HCT116 (cell line): ENCODE results near the gene WDR26. TPM values are rescaled to one million over a fixed set of nuclear protein-coding genes. Genes with fewer than 3 reads are reported as not detected.
"Not testable (repeated sequence)": the region's sequence is repeated elsewhere in the genome, so short reads cannot be mapped to it uniquely, and the experiment has no call there.

Source experiments
- ATAC-seq: fragments of 200-7000 bp; cut with Tn5 transposase; 2 replicates; pipeline ENCODE4 v1.9.1; 2020; ENCODE audit warnings: mild to moderate bottlenecking, moderate library complexity
- BruUV-seq: library from RNA; stranded (reverse); fragments of 400-500 nt; replicated peaks from 2 replicates; lab custom pipeline; 2021; lab: Mats Ljungman, UMichigan
- CTCF ChIA-PET: fragments of 300-600 bp; sonication (Branson Sonifier 250); formaldehyde crosslinking; loops from one replicate; lab custom pipeline; 2021; ENCODE audit warnings: antibody characterized with exemption; lab: Charles Lee
- POLR2A ChIA-PET: fragments of 300-600, 350-600 bp; sonication (Branson Sonifier 250); formaldehyde crosslinking; loops from one replicate; lab custom pipeline; 2021; ENCODE audit warnings: antibody characterized with exemption; lab: Charles Lee
- RAD21 ChIA-PET, 2 experiments: fragments of 300-600 bp; sonication (Branson Sonifier 250); formaldehyde crosslinking; loops; one replicate each; lab custom pipeline; 2023; ENCODE audit warnings: low total read pairs in 2 of 2; ENCODE audit not compliant: uncharacterized antibody in 2 of 2, unreplicated experiment in 2 of 2, low non-redundant PET in 1 of 2; lab: Charles Lee
- DNase-seq: peaks from one replicate; pipeline ENCODE4 v3.0.0-alpha.2; 2010; ENCODE audit warnings: low read depth, low spot score
- H2AFZ ChIP-seq: fragments of 200-600 bp; shearing (Covaris generic), sonication (generic); 2 replicates; pipeline ENCODE4 v1.6.1; 2017; ENCODE audit warnings: low read depth, mixed run types, mixed read lengths, antibody characterized with exemption, low read length; ENCODE audit not compliant: poor library complexity, severe bottlenecking
- H3K27ac ChIP-seq: 2 replicates; pipeline ENCODE4 v1.5.1; 2012; ENCODE audit warnings: low read depth, low read length
- H3K27me3 ChIP-seq: fragments of 200-600 bp; sonication (generic); 2 replicates; pipeline ENCODE4 v1.6.1; 2016; ENCODE audit warnings: mixed run types, low read length, mixed read lengths; ENCODE audit not compliant: insufficient read depth
- H3K36me3 ChIP-seq, 2 experiments: fragments of 200-500 bp in 1 of 2; fragments of 200-600 bp in 1 of 2; sonication (Bioruptor generic) in 1 of 2; sonication (generic) in 1 of 2; 2 replicates each; pipeline versions ENCODE4 v1.5.1 to v1.6.1; 2014 to 2016; ENCODE audit warnings: low read length in 2 of 2, inconsistent platforms in 1 of 2, mixed read lengths in 1 of 2, mixed run types in 1 of 2; ENCODE audit not compliant: insufficient read depth in 2 of 2, control insufficient read depth in 1 of 2
- H3K4me1 ChIP-seq, 2 experiments: fragments of 200-600 bp in 1 of 2; sonication (generic) in 1 of 2; 2 replicates each; pipeline versions ENCODE4 v1.5.1 to v1.6.1; 2012 to 2017; ENCODE audit warnings: low read length in 2 of 2, inconsistent platforms in 1 of 2, mild to moderate bottlenecking in 1 of 2, mixed read lengths in 1 of 2, mixed run types in 1 of 2, moderate library complexity in 1 of 2; ENCODE audit not compliant: insufficient read depth in 2 of 2, control insufficient read depth in 1 of 2
- H3K4me2 ChIP-seq: fragments of 200-600 bp; sonication (generic); 2 replicates; pipeline ENCODE4 v1.6.1; 2017; ENCODE audit warnings: mixed run types, low read length, mixed read lengths
- H3K4me3 ChIP-seq, 2 experiments: fragments of 200-600 bp in 1 of 2; sonication (generic) in 1 of 2; replicated peaks in 1 of 2; 2 replicates each; pipeline ENCODE4 v1.5.1; 2011 to 2016; ENCODE audit warnings: low read length in 2 of 2, control low read depth in 1 of 2, low read depth in 1 of 2, mild to moderate bottlenecking in 1 of 2, mixed read lengths in 1 of 2, mixed run types in 1 of 2
- H3K79me2 ChIP-seq: fragments of 200-600 bp; sonication (generic); 2 replicates; pipeline ENCODE4 v1.6.1; 2017; ENCODE audit warnings: mild to moderate bottlenecking, mixed run types, low read length, moderate library complexity, mixed read lengths; ENCODE audit not compliant: insufficient read depth
- H3K9ac ChIP-seq: fragments of 200-600 bp; sonication (generic); 2 replicates; pipeline ENCODE4 v1.6.1; 2016; ENCODE audit warnings: low read length, mixed read lengths
- H3K9me2 ChIP-seq: fragments of 200-600 bp; sonication (generic), shearing (Covaris generic); 2 replicates; pipeline ENCODE4 v1.6.1; 2017; ENCODE audit warnings: mixed run types, mild to moderate bottlenecking, moderate library complexity; ENCODE audit not compliant: insufficient read depth
- H3K9me3 ChIP-seq, 2 experiments: fragments of 200-500 bp in 1 of 2; fragments of 200-600 bp in 1 of 2; sonication (Bioruptor generic) in 1 of 2; sonication (generic) in 1 of 2; 2 replicates each; pipeline ENCODE4 v1.6.1; 2014 to 2017; ENCODE audit warnings: low read length in 2 of 2, mixed read lengths in 2 of 2, inconsistent platforms in 1 of 2, low read depth in 1 of 2, mild to moderate bottlenecking in 1 of 2, mixed run types in 1 of 2, moderate library complexity in 1 of 2; ENCODE audit not compliant: control insufficient read depth in 1 of 2, insufficient read depth in 1 of 2
- H4K20me1 ChIP-seq: fragments of 200-600 bp; sonication (generic), shearing (Covaris generic); 2 replicates; pipeline ENCODE4 v1.6.1; 2017; ENCODE audit warnings: mixed run types, mild to moderate bottlenecking, moderate library complexity; ENCODE audit not compliant: insufficient read depth
- ELF1 ChIP-seq: IDR thresholded peaks from 2 replicates; pipeline ENCODE4 v1.6.1; 2012; ENCODE audit warnings: low read depth, borderline replicate concordance
- EZH2phosphoT487 ChIP-seq: fragments of 200-600 bp; IDR thresholded peaks from 2 replicates; pipeline ENCODE4 v1.6.1; 2018; ENCODE audit warnings: antibody characterized with exemption, borderline replicate concordance
- ZFX ChIP-seq: fragments of 450-650 bp; IDR thresholded peaks from 2 replicates; pipeline ENCODE4 v1.6.1; 2017
- ZNF274 ChIP-seq: fragments of 200-500 bp; sonication (Bioruptor generic); IDR thresholded peaks from 2 replicates; pipeline ENCODE4 v1.6.1; 2014; ENCODE audit warnings: mild to moderate bottlenecking, low read depth, low read length, inconsistent platforms
- intact Hi-C: fragments of 100-400 bp; cut with micrococcal nuclease; formaldehyde crosslinking; loops from 2 replicates; pipeline ENCODE4 v1.10.0; 2022
- total RNA-seq: library from RNA; stranded (reverse); gene quantifications from one replicate; pipeline ENCODE4 v1.2.1, GENCODE V29; 2021; ENCODE audit not compliant: unreplicated experiment
- TF ChIP-seq, protein P1 (sequence below): IDR thresholded peaks from 2 replicates; pipeline ENCODE4 v1.6.1; 2012; ENCODE audit warnings: low read depth

Gene WDR26
- total RNA-seq, 1 experiment from 2014 or later = 57.2 TPM

DNA sequence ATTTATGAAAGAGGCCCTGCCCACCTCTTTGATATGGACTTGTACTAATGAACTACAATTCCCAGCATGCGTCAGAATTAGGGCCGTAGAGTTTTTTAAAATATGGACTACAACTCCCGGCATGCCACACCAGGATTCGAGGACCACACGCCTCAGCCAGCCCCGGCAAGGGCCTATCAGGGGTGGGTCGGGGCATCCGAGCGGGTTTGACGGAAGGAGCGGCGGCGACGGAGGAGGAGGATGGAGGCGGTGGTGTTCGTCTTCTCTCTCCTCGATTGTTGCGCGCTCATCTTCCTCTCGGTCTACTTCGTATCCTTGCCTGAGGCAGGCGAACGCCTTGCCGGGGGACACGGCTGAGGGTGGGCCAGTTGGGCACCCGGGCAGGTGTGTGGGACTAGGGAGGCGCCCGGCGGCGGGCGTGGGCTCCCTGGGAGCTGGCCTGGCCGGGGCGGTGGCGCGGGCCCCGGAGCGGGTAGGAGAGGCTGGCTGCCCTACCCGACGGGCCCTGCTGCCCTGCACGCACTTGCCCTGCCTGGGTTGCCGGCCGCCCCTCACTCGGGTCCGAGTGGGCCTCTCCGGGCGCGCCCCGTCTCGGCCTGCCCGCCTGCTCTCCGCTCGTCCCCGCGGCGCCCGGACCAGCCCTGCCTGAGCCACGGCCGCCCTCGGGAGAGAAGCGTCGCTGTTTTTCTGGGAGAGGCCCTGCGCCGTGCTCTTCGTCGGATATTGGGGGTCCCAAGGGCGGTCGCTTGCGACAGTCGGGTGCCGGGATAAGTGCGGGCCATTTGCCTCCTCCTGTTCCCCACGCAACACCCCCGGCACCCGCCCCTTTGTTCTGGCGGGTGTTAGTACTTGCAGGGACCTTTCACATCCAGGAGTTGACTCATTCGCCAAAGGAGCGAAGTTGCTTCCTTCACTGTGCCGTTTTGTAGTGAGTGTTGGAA is 77.6 kb downstream of the WDR26 start, which contains the start of gene CNIH4 (continued):
- TF ChIP-seq, protein P1, sequence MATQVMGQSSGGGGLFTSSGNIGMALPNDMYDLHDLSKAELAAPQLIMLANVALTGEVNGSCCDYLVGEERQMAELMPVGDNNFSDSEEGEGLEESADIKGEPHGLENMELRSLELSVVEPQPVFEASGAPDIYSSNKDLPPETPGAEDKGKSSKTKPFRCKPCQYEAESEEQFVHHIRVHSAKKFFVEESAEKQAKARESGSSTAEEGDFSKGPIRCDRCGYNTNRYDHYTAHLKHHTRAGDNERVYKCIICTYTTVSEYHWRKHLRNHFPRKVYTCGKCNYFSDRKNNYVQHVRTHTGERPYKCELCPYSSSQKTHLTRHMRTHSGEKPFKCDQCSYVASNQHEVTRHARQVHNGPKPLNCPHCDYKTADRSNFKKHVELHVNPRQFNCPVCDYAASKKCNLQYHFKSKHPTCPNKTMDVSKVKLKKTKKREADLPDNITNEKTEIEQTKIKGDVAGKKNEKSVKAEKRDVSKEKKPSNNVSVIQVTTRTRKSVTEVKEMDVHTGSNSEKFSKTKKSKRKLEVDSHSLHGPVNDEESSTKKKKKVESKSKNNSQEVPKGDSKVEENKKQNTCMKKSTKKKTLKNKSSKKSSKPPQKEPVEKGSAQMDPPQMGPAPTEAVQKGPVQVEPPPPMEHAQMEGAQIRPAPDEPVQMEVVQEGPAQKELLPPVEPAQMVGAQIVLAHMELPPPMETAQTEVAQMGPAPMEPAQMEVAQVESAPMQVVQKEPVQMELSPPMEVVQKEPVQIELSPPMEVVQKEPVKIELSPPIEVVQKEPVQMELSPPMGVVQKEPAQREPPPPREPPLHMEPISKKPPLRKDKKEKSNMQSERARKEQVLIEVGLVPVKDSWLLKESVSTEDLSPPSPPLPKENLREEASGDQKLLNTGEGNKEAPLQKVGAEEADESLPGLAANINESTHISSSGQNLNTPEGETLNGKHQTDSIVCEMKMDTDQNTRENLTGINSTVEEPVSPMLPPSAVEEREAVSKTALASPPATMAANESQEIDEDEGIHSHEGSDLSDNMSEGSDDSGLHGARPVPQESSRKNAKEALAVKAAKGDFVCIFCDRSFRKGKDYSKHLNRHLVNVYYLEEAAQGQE = no peak
- TF ChIP-seq EZH2phosphoT487 = no peak
- no peak for TF ChIP-seq ZNF274
- peak; percentile 97 for TF ChIP-seq ZFX

DNA sequence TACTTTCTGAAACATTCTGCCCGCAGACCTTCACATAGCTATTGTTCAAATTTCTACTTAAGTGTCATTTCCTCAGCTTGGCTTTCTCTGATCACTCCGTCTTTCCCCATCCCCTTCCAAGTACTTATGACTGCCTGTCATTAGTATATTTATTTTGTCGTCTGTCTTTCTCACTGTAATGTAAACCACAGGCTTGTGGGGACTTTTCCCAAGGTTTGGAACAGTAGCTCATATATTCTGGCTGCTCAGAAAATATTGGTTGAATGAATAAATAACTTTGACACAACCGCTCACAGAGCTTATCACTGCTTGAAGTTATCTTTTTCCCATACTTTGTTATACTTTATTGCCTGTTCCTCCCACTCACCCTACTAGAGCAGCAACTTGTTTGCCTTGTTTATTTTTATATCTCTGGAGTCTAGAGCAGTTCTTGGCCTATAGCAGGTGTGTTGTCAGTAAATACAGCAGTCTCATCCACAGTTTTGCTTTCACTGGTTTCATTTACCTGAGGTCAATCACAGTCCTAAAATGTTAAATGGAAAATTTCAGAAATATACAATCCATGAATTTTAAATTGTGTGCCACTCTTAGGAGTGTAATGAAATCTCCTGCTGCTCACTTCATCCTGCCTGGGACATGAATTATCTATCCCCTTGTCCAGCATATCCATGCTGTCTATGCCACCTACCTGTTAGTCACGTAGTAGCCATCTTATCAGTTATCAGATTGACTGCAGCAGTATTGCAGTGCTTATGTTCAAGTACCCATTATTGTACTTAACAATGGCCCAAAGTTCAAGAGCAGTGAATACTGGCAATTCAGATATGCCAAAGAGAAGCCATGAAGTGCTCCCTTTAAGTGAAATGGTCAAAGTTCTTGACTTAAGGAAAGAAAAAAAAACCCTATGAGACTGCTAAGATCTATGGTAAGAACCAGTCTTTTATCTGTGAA is 80.3 kb downstream of the WDR26 start:
- ChIA-PET POLR2A (no interaction called here), RAD21 (interaction anchor here in 1 of 2 experiments (0.5 kb wide), 1 partner anchor 643 kb away, joined by 4 read pairs; no protein-coding TSS in a partner anchor), CTCF (no interaction called here)
- no peaks in the 10 kb centered on the region for H3K9me3 ChIP-seq
- H3K4me2 ChIP-seq = no peak overlapping the region
- no peaks in the 10 kb centered on the region for H3K27me3 ChIP-seq
- no peak overlapping the region for H2AFZ ChIP-seq
- no peak for DNase-seq
- no peaks in the 10 kb centered on the region for H4K20me1 ChIP-seq
- peaks cover 21% of the 10 kb centered on the region for H3K79me2 ChIP-seq
- TF ChIP-seq ELF1 = no peak
- H3K4me1 ChIP-seq = peaks cover 4 to 9% of the 10 kb centered on the region in 2 experiments; a peak in 3 of 4 replicates
- H3K9ac ChIP-seq = no peak overlapping the region
- intact Hi-C loops = no loop called here
- no peak overlapping the region for H3K27ac ChIP-seq
- no peaks in the 10 kb centered on the region for H3K9me2 ChIP-seq
- ATAC-seq = no peak
- H3K4me3 ChIP-seq = no peak overlapping the region
- BruUV-seq = no TSS peak
- H3K36me3 ChIP-seq = no peaks in the 10 kb centered on the region

DNA sequence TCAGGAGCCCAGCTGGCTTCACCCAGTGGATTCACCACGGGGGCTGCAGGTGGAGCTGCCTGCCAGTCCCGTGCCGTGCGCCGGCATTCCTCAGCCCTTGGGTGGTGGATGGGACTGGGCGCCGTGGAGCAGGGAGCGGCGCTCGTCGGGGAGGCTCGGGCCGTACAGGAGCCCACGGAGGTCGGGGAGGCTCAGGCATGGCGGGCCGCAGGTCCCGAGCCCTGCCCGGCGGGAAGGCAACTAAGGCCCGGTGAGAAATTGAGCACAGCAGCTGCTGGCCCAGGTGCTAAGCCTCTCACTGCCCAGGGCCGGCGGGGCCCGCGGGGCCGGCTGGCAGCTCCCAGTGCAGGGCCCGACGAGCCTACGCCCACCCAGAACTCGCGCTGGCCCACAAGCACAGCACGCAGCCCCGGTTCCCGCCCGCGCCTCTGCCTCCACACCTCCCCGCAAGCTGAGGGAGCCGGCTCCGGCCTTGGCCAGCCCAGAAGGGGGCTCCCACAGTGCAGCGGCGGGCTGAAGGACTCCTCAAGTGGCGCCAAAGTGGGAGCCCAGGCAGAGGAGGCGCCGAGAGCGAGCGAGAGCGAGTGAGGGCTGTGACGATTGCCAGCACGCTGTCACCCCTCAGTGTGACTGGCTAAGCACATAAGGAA is 82.0 kb downstream of the WDR26 start:
- RAD21 ChIA-PET, CTCF ChIA-PET, H4K20me1 ChIP-seq, H3K79me2 ChIP-seq, H3K9me3 ChIP-seq, BruUV-seq, POLR2A ChIA-PET, H2AFZ ChIP-seq, intact Hi-C loops, H3K36me3 ChIP-seq, H3K9ac ChIP-seq, H3K4me2 ChIP-seq, ATAC-seq, H3K9me2 ChIP-seq, H3K4me3 ChIP-seq, H3K27ac ChIP-seq, H3K27me3 ChIP-seq, DNase-seq, H3K4me1 ChIP-seq: not testable (repeated sequence)
